Hepatocyte (in vitro differentiated cells): ENCODE measurements around the gene TM9SF4. TPM values are rescaled to one million over a fixed set of nuclear protein-coding genes. Genes with fewer than 3 reads are reported as not detected.

Experiments
- DNase-seq: peaks from one replicate; pipeline ENCODE4 v3.0.0-alpha.2; 2016; ENCODE audit warnings: low spot score
- H2AFZ ChIP-seq: fragments of 200-600 bp; sonication (generic); 2 replicates; pipeline ENCODE4 v1.6.0; 2016; ENCODE audit warnings: antibody characterized with exemption, mild to moderate bottlenecking
- H3K27ac ChIP-seq: fragments of 200-600 bp; sonication (generic); 2 replicates; pipeline ENCODE4 v1.5.1; 2016; ENCODE audit warnings: mild to moderate bottlenecking
- H3K27me3 ChIP-seq: fragments of 200-600 bp; sonication (generic); 2 replicates; pipeline ENCODE4 v1.6.1; 2016
- H3K36me3 ChIP-seq: fragments of 200-600 bp; sonication (generic); replicated peaks from 2 replicates; pipeline ENCODE4 v1.5.1; 2016; ENCODE audit warnings: low read depth; ENCODE audit not compliant: insufficient read depth
- H3K4me1 ChIP-seq: fragments of 200-600 bp; sonication (generic); 2 replicates; pipeline ENCODE4 v1.5.1; 2016; ENCODE audit warnings: mild to moderate bottlenecking, moderate library complexity; ENCODE audit not compliant: insufficient read depth
- H3K4me2 ChIP-seq: fragments of 200-600 bp; sonication (generic); 2 replicates; pipeline ENCODE4 v1.6.0; 2016
- H3K4me3 ChIP-seq: fragments of 200-600 bp; sonication (generic); 2 replicates; pipeline ENCODE4 v1.5.1; 2016; ENCODE audit warnings: mild to moderate bottlenecking
- H3K79me2 ChIP-seq: fragments of 200-600 bp; sonication (generic); 2 replicates; pipeline ENCODE4 v1.6.0; 2017; ENCODE audit warnings: mild to moderate bottlenecking
- H3K9me2 ChIP-seq: fragments of 200-600 bp; sonication (generic); replicated peaks from 2 replicates; pipeline ENCODE4 v1.6.0; 2017; ENCODE audit warnings: mild to moderate bottlenecking; ENCODE audit not compliant: insufficient read depth
- H3K9me3 ChIP-seq: fragments of 200-600 bp; sonication (generic); 2 replicates; pipeline ENCODE4 v1.5.1; 2016; ENCODE audit warnings: low read depth, mild to moderate bottlenecking
- H4K20me1 ChIP-seq: fragments of 200-600 bp; sonication (generic); 2 replicates; pipeline ENCODE4 v1.6.0; 2016; ENCODE audit warnings: mild to moderate bottlenecking; ENCODE audit not compliant: insufficient read depth, poor library complexity, severe bottlenecking
- EZH2 ChIP-seq: fragments of 200-600 bp; sonication (generic); IDR thresholded peaks from 2 replicates; pipeline ENCODE4 v1.6.1; 2016; ENCODE audit warnings: antibody characterized with exemption, mild to moderate bottlenecking, borderline replicate concordance
- EZH2phosphoT487 ChIP-seq: fragments of 200-600 bp; sonication (generic); IDR thresholded peaks from one replicate; pipeline ENCODE4 v1.6.1; 2018; ENCODE audit warnings: antibody characterized with exemption, mild to moderate bottlenecking, low read depth, moderate library complexity; ENCODE audit not compliant: unreplicated experiment, severe bottlenecking
- WGBS: methylation state at CpG from one replicate; pipeline ENCODE4 v1.1.6; 2016; ENCODE audit warnings: low lambda C conversion rate; ENCODE audit errors: missing lambda C conversion rate; 5-methylcytosine and 5-hydroxymethylcytosine counted together
- polyA plus RNA-seq: library from polyadenylated mRNA; unstranded; fragments of >200 nt; fragmentation: Nextera tagmentation; extraction: Ambion mirVana; gene quantifications from 2 replicates; pipeline ENCODE4 v1.2.1, GENCODE V29; 2016
- total RNA-seq: library from RNA; depleted of rRNA; stranded (reverse); fragments of >200 nt; gene quantifications from 2 replicates; pipeline ENCODE4 v1.2.3, GENCODE V29; 2014
- TF ChIP-seq, protein P1 (sequence below): fragments of 200-600 bp; sonication (generic); IDR thresholded peaks from 2 replicates; pipeline ENCODE4 v1.5.1; 2016; ENCODE audit warnings: antibody characterized with exemption, mild to moderate bottlenecking; ENCODE audit not compliant: poor library complexity

TM9SF4 gene
- total and polyA plus RNA-seq, 2 experiments from 2014 or later, result 65.3 to 86.4 TPM

DNA sequence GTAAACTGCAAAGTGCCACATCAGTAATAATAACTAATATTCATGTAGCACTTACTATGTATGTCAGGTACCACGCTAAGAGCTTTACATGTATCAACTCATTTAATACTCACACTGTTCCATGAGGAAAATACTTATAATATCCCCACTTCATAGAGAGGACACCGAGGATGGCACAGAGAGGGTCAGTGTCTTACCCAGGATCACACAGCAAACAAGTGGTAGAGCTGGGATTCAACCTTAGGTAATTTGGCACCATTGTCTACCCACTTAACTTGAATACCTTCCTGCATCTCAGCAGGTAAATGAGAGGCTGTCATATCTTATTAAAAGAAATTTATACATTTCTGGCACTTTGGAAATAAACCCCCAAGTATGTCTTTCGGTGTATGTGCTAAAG, 106.2 kb downstream of the TM9SF4 start:
- Histone ChIP-seq H3K9me3 (no peaks in the 10 kb centered on the region), H3K4me3 (no peak overlapping the region), H3K4me1 (peaks cover 47% of the 10 kb centered on the region), H4K20me1 (no peaks in the 10 kb centered on the region), H3K27me3 (no peaks in the 10 kb centered on the region), H3K79me2 (peaks cover 57% of the 10 kb centered on the region), H3K36me3 (peaks cover 4% of the 10 kb centered on the region), H3K9me2 (no peaks in the 10 kb centered on the region), H3K27ac (peak overlapping the region; percentile 96), H2AFZ (no peak overlapping the region), H3K4me2 (no peak overlapping the region)
- WGBS, result 98% methylated on average over 3 of the region's 3 CpGs
- TF ChIP-seq, protein P1, sequence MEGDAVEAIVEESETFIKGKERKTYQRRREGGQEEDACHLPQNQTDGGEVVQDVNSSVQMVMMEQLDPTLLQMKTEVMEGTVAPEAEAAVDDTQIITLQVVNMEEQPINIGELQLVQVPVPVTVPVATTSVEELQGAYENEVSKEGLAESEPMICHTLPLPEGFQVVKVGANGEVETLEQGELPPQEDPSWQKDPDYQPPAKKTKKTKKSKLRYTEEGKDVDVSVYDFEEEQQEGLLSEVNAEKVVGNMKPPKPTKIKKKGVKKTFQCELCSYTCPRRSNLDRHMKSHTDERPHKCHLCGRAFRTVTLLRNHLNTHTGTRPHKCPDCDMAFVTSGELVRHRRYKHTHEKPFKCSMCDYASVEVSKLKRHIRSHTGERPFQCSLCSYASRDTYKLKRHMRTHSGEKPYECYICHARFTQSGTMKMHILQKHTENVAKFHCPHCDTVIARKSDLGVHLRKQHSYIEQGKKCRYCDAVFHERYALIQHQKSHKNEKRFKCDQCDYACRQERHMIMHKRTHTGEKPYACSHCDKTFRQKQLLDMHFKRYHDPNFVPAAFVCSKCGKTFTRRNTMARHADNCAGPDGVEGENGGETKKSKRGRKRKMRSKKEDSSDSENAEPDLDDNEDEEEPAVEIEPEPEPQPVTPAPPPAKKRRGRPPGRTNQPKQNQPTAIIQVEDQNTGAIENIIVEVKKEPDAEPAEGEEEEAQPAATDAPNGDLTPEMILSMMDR, result no peak
- TF ChIP-seq EZH2phosphoT487 (no peak), EZH2 (no peak)
- no peak for DNase-seq

DNA sequence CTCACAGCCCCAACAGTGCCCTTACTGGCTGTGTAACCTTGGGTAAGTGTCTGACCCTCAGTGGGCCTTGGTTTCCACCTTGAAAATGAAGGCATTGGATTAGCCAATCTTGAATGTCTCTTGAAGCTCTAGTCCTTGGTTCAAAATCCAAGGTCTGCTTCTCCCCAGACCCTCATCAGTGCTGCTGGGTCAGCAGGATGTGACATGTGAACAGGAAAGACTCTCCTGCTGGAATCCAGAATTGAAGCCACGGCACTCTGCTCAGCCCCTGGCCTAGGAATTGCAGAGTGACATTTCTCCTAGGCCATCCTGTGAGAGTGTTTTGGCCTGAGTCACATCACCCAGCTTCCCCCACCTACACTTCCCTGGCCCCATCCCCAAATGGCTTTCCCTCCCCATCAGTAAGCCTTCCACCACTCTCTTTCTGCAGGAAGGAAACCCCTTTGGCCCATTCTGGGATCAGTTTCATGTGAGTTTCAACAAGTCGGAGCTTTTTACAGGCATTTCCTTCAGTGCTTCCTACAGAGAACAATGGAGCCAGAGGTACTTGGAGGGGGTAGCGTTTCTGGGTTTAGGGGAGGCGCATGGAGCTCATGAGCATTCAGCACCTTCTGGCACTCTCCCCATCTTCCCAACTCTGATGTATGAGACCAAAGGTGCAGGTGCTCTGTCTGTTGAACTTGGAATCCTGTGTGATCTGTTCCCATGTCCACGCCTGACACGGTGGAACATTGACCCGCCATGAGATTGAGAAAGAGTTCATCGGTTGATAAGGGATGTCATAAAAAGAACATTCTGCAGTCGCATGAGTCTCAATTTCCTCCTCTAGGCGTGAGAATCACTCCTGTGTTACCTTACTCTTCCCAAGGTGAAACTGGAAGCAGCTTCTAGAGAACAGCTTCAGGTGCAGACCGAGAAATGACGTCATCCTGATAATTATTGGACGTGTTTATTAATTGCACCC, 106.9 kb downstream of the TM9SF4 start:
- Histone ChIP-seq H3K27me3 (no peaks in the 10 kb centered on the region), H3K4me3 (no peak overlapping the region), H3K4me1 (peaks cover 44% of the 10 kb centered on the region), H3K36me3 (peaks cover 4% of the 10 kb centered on the region), H3K9me3 (no peaks in the 10 kb centered on the region), H3K4me2 (no peak overlapping the region), H3K9me2 (no peaks in the 10 kb centered on the region), H3K27ac (peak overlapping the region; percentile 96), H3K79me2 (peaks cover 52% of the 10 kb centered on the region), H2AFZ (no peak overlapping the region), H4K20me1 (no peaks in the 10 kb centered on the region)
- peak; percentile 80 for DNase-seq
- 79% methylated on average over 13 of the region's 13 CpGs for WGBS
- TF ChIP-seq EZH2, result no peak
- no peak for TF ChIP-seq EZH2phosphoT487
- TF ChIP-seq, protein P1, result no peak

Other genes with a start within 250 kb of the TM9SF4 start
- gene DUSP15, start 239.2 kb upstream of the TM9SF4 start, total RNA-seq, result 23.0 and 23.5 TPM in 2 replicates
- 10.2 and 12.2 TPM in 2 replicates for gene DUSP15, start 239.2 kb upstream of the TM9SF4 start, polyA plus RNA-seq
- gene TTLL9, start 239.1 kb upstream of the TM9SF4 start, total RNA-seq, result 0.84 TPM in 1 of 2 replicates, not detected in the other
- gene TTLL9, start 239.1 kb upstream of the TM9SF4 start, polyA plus RNA-seq, result 0.18 and 0.54 TPM in 2 replicates
- gene PDRG1, start 157.7 kb upstream of the TM9SF4 start, total RNA-seq, result 8.9 and 9.1 TPM in 2 replicates
- gene PDRG1, start 157.7 kb upstream of the TM9SF4 start, polyA plus RNA-seq, result 25.4 and 26.3 TPM in 2 replicates
- 0.12 and 0.37 TPM in 2 replicates for gene XKR7, start 141.6 kb upstream of the TM9SF4 start, total RNA-seq
- not detected in 2 replicates for gene XKR7, start 141.6 kb upstream of the TM9SF4 start, polyA plus RNA-seq
- gene CCM2L, start 99.3 kb upstream of the TM9SF4 start, total RNA-seq, result 0.77 and 0.80 TPM in 2 replicates
- gene CCM2L, start 99.3 kb upstream of the TM9SF4 start, polyA plus RNA-seq, result 0.56 and 1.0 TPM in 2 replicates
- gene HCK, start 57.5 kb upstream of the TM9SF4 start, total RNA-seq, result 0.44 and 2.2 TPM in 2 replicates
- 0.54 and 0.90 TPM in 2 replicates for gene HCK, start 57.5 kb upstream of the TM9SF4 start, polyA plus RNA-seq
- gene PLAGL2, start 98.0 kb downstream of the TM9SF4 start, total RNA-seq, result 41.1 and 44.6 TPM in 2 replicates
- 31.7 and 39.7 TPM in 2 replicates for gene PLAGL2, start 98.0 kb downstream of the TM9SF4 start, polyA plus RNA-seq
- 81.4 and 87.3 TPM in 2 replicates for gene POFUT1, start 98.2 kb downstream of the TM9SF4 start, total RNA-seq
- gene POFUT1, start 98.2 kb downstream of the TM9SF4 start, polyA plus RNA-seq, result 39.4 and 42.0 TPM in 2 replicates
- 31.2 and 32.0 TPM in 2 replicates for gene KIF3B, start 167.9 kb downstream of the TM9SF4 start, total RNA-seq
- 9.1 and 11.7 TPM in 2 replicates for gene KIF3B, start 167.9 kb downstream of the TM9SF4 start, polyA plus RNA-seq
- gene ASXL1, start 248.6 kb downstream of the TM9SF4 start, total RNA-seq, result 59.6 and 82.0 TPM in 2 replicates
- gene ASXL1, start 248.6 kb downstream of the TM9SF4 start, polyA plus RNA-seq, result 95.6 and 126 TPM in 2 replicates